ENCODE data around the gene DNAI2.

GRCh38 chr17:74252211-74252610 lies 21.8 kb upstream of the DNAI2 start:
- TF ChIP-seq POLR2AphosphoS5 (IDR thresholded peaks at IDR 0.05; ENCODE audit: borderline replicate concordance, low read depth, low read length) = no peak
- TF ChIP-seq EZH2 (IDR thresholded peaks at IDR 0.05) = no peak
- no peak for TF ChIP-seq FOXP2 (optimal IDR thresholded peaks at IDR 0.05; ENCODE audit: control extremely low read depth, extremely low read length, insufficient read depth)
